Keratinocyte (primary cell): ENCODE measurements around the gene REEP6. TPM values are rescaled to one million over a fixed set of nuclear protein-coding genes. Genes with fewer than 3 reads are reported as not detected.

Experiments used
- DNase-seq: peaks from one replicate; pipeline ENCODE4 v3.0.0-alpha.2; 2011; ENCODE audit warnings: low read depth, missing footprints, low spot score
- FAIRE-seq: peaks from 2 replicates; lab custom pipeline; 2011; peaks lifted over from hg19 to GRCh38; lab: Jason Lieb, UNC
- H2AFZ ChIP-seq: 2 replicates; pipeline ENCODE4 v1.6.0; 2012; ENCODE audit warnings: low read length, control low read depth, inconsistent platforms; ENCODE audit not compliant: control insufficient read depth
- H3K27ac ChIP-seq: 2 replicates; pipeline ENCODE4 v1.5.1; 2011; ENCODE audit warnings: low read length; ENCODE audit not compliant: control insufficient read depth, insufficient read depth
- H3K27me3 ChIP-seq: 3 replicates; pipeline ENCODE4 v1.6.0; 2011; ENCODE audit warnings: low read length; ENCODE audit not compliant: control insufficient read depth, insufficient read depth; ENCODE audit errors: extremely low read depth
- H3K36me3 ChIP-seq, 2 experiments: 2 replicates in 1 of 2; 3 replicates in 1 of 2; pipeline ENCODE4 v1.5.1; 2011; ENCODE audit warnings: low read length in 2 of 2, mild to moderate bottlenecking in 1 of 2; ENCODE audit not compliant: control insufficient read depth in 2 of 2, insufficient read depth in 2 of 2; ENCODE audit errors: extremely low read depth in 1 of 2
- H3K4me1 ChIP-seq: 3 replicates; pipeline ENCODE4 v1.5.1; 2011; ENCODE audit warnings: low read length; ENCODE audit not compliant: control insufficient read depth, insufficient read depth; ENCODE audit errors: extremely low read depth
- H3K4me2 ChIP-seq: 3 replicates; pipeline ENCODE4 v1.6.0; 2011; ENCODE audit warnings: low read depth, low read length; ENCODE audit not compliant: control insufficient read depth, insufficient read depth; ENCODE audit errors: extremely low read depth
- H3K4me3 ChIP-seq, 3 experiments: fragments of 200-600 bp in 1 of 3; sonication (generic) in 1 of 3; 2 replicates in 2 of 3; 3 replicates in 1 of 3; pipeline ENCODE4 v1.5.1; 2011 to 2016; ENCODE audit warnings: low read length in 3 of 3, mild to moderate bottlenecking in 3 of 3, control low read depth in 2 of 3, inconsistent platforms in 1 of 3, low read depth in 1 of 3, mixed read lengths in 1 of 3, mixed run types in 1 of 3, moderate library complexity in 1 of 3; ENCODE audit not compliant: control insufficient read depth in 2 of 3, insufficient read depth in 2 of 3; ENCODE audit errors: extremely low read depth in 1 of 3
- H3K79me2 ChIP-seq: 2 replicates; pipeline ENCODE4 v1.6.0; 2012; ENCODE audit warnings: low read length; ENCODE audit not compliant: control insufficient read depth, insufficient read depth
- H3K9ac ChIP-seq: 3 replicates; pipeline ENCODE4 v1.6.0; 2011; ENCODE audit warnings: low read length; ENCODE audit not compliant: control insufficient read depth, insufficient read depth; ENCODE audit errors: extremely low read depth
- H3K9me1 ChIP-seq: 3 replicates; pipeline ENCODE4 v1.6.0; 2011; ENCODE audit warnings: low read length; ENCODE audit not compliant: control insufficient read depth, insufficient read depth; ENCODE audit errors: extremely low read depth
- H3K9me3 ChIP-seq: 2 replicates; pipeline ENCODE4 v1.5.1; 2012; ENCODE audit warnings: low read depth, low read length; ENCODE audit not compliant: control insufficient read depth
- H4K20me1 ChIP-seq: 3 replicates; pipeline ENCODE4 v1.6.0; 2011; ENCODE audit warnings: low read length; ENCODE audit not compliant: control insufficient read depth, insufficient read depth; ENCODE audit errors: extremely low read depth
- EZH2 ChIP-seq: IDR thresholded peaks from one replicate; pipeline ENCODE4 v1.6.1; 2012; ENCODE audit warnings: inconsistent platforms, mild to moderate bottlenecking, low read length, moderate library complexity
- dilution Hi-C: fragments of 300-500 bp; cut with MboI; formaldehyde crosslinking; loops from one replicate; pipeline ENCODE4 v1.7.0; 2020; ENCODE audit warnings: low sequenced_read_pairs; ENCODE audit not compliant: extremely low pct_ligation_motif_present
- polyA plus RNA-seq, 5 experiments: library from polyadenylated mRNA; depleted of rRNA in 3 of 5; stranded (reverse) in 3 of 5; stranded (forward) in 1 of 5; unstranded in 1 of 5; fragments of >200 nt; gene quantifications; 1 replicate in 1 of 5; 2 replicates in 3 of 5; 3 replicates in 1 of 5; pipeline versions ENCODE4 v1.2.1 to v1.2.3, GENCODE V29; 2011 to 2012; ENCODE audit warnings: missing spikeins in 2 of 5, low read depth in 1 of 5, low replicate concordance in 1 of 5
- TF ChIP-seq, protein P1 (sequence below), 3 experiments: IDR thresholded peaks in 1 of 3; conservative IDR thresholded peaks in 1 of 3; optimal IDR thresholded peaks in 1 of 3; 2 replicates in 2 of 3; 3 replicates in 1 of 3; pipeline versions ENCODE3 to v1.5.1; 2011; ENCODE audit warnings: low read length in 3 of 3, mild to moderate bottlenecking in 3 of 3, moderate library complexity in 2 of 3, control low read depth in 1 of 3, inconsistent platforms in 1 of 3; ENCODE audit not compliant: insufficient read depth in 2 of 3; ENCODE audit errors: extremely low read depth in 1 of 3

Gene REEP6
- polyA plus RNA-seq, 1 donor (not counting 4 experiments of a cell fraction or from before 2014, with no cell fraction given), result 1.2 TPM

GRCh38 chr19:1523412-1524286 lies 32.7 kb downstream of the REEP6 start, which contains the start of gene PLK5:
Gene PLK5, plus strand, starts transcription at chr19:1524077. Its CDS starts 2,920 bp downstream, at chr19:1526997.
- Histone ChIP-seq H3K4me3 (no peak within 1 kb of the TSS), H4K20me1 (peaks cover 2% of the 10 kb centered on the region), H3K27me3 (peaks cover 37% of the 10 kb centered on the region), H3K4me1 (no peaks in the 10 kb centered on the region), H3K9ac (no peak within 1 kb of the TSS), H3K9me1 (no peaks in the 10 kb centered on the region), H3K79me2 (no peaks in the 10 kb centered on the region), H3K27ac (no peak within 1 kb of the TSS), H3K4me2 (no peak within 1 kb of the TSS), H3K36me3 (no peaks in the 10 kb centered on the region), H3K9me3 (no peaks in the 10 kb centered on the region), H2AFZ (no peak within 1 kb of the TSS)
- dilution Hi-C loops, result no loop called here
- FAIRE-seq (no peak), DNase-seq (no peak)
- peak; percentile 45 for TF ChIP-seq EZH2
- TF ChIP-seq, protein P1, sequence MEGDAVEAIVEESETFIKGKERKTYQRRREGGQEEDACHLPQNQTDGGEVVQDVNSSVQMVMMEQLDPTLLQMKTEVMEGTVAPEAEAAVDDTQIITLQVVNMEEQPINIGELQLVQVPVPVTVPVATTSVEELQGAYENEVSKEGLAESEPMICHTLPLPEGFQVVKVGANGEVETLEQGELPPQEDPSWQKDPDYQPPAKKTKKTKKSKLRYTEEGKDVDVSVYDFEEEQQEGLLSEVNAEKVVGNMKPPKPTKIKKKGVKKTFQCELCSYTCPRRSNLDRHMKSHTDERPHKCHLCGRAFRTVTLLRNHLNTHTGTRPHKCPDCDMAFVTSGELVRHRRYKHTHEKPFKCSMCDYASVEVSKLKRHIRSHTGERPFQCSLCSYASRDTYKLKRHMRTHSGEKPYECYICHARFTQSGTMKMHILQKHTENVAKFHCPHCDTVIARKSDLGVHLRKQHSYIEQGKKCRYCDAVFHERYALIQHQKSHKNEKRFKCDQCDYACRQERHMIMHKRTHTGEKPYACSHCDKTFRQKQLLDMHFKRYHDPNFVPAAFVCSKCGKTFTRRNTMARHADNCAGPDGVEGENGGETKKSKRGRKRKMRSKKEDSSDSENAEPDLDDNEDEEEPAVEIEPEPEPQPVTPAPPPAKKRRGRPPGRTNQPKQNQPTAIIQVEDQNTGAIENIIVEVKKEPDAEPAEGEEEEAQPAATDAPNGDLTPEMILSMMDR (optimal IDR thresholded peaks at IDR 0.05 in 1 of 3, IDR thresholded peaks at IDR 0.05 in 1 of 3, conservative IDR thresholded peaks at IDR 0.05 in 1 of 3; ENCODE audit: extremely low read depth in 1 of 3, insufficient read depth in 2 of 3, low read length in 3 of 3), result no peak

- no peak overlapping the region for H2AFZ ChIP-seq
- no peak for FAIRE-seq
These were observed 33.4 kb downstream of the REEP6 start for GRCh38 chr19:1524287-1524971.

More at GRCh38 chr19:1524287-1524971, 33.4 kb downstream of the REEP6 start:
- no peak overlapping the region for H3K9ac ChIP-seq
- DNase-seq, result no peak
- peaks cover 37% of the 10 kb centered on the region for H3K27me3 ChIP-seq
- no peak overlapping the region for H3K27ac ChIP-seq
- H3K4me2 ChIP-seq, result no peak overlapping the region
- H3K9me3 ChIP-seq, result no peaks in the 10 kb centered on the region
- dilution Hi-C loops, result no loop called here
- H3K4me1 ChIP-seq, result no peaks in the 10 kb centered on the region
- TF ChIP-seq, protein P1 (optimal IDR thresholded peaks at IDR 0.05 in 1 of 3, IDR thresholded peaks at IDR 0.05 in 1 of 3, conservative IDR thresholded peaks at IDR 0.05 in 1 of 3; ENCODE audit: extremely low read depth in 1 of 3, insufficient read depth in 2 of 3, low read length in 3 of 3), result no peak
- TF ChIP-seq EZH2, result peak; percentile 99
- H4K20me1 ChIP-seq, result peaks cover 2% of the 10 kb centered on the region
- H3K9me1 ChIP-seq, result no peaks in the 10 kb centered on the region
- H3K79me2 ChIP-seq, result no peaks in the 10 kb centered on the region
- H3K4me3 ChIP-seq, result no peak overlapping the region
- H3K36me3 ChIP-seq, result no peaks in the 10 kb centered on the region
